Measurements from ENCODE around the gene CES1.
"Not testable (repeated sequence)": the region's sequence is repeated elsewhere in the genome, so short reads cannot be mapped to it uniquely, and the experiment has no call there.

DNA sequence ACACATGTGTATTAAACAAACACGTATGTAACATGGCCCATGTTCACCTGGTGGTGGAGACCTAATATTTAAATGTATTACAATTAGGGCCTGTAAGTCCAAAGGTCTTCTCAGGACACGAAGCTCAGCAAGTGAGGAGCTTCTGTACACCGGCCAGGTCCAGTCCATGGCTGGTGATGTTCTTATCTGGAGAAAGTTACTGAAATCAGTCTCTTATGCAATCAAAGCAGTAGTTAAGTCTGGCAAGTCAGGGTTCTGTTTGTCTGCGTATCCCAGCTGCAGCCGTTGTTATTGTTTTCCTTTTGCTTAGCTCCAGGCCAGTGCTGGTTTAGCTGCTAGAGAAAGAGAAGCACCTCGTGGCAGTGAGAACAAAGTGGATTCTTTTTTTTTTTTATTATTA, 41.4 kb downstream of the CES1 start:
- TF ChIP-seq CTCF (conservative IDR thresholded peaks at IDR 0.05 in 1 of 2, IDR thresholded peaks at IDR 0.05 in 1 of 2; ENCODE audit: low read depth in 1 of 2, low read length in 2 of 2); EZH2 (IDR thresholded peaks at IDR 0.05; ENCODE audit: low read length, missing control alignments): not testable (repeated sequence)

Data from fibroblast of lung (primary cell).